Suprapubic skin (tissue), 4 donors: ENCODE data around the gene TMEM80. TPM values are rescaled to one million over a fixed set of nuclear protein-coding genes. Genes with fewer than 3 reads are reported as not detected.

Source experiments
- DNase-seq, 2 donors: peaks; one replicate each; pipeline ENCODE4 v3.0.0-alpha.2; 2019; ENCODE audit warnings: low spot score in 2 of 2
- H3K27ac ChIP-seq: fragments of 200-600 bp; sonication (generic); one replicate; pipeline ENCODE4 v1.5.1; 2019
- H3K27me3 ChIP-seq: fragments of 200-600 bp; sonication (generic); one replicate; pipeline ENCODE4 v1.5.1; 2019
- H3K36me3 ChIP-seq: fragments of 200-600 bp; sonication (generic); one replicate; pipeline ENCODE4 v1.5.1; 2019
- H3K4me1 ChIP-seq: fragments of 200-600 bp; sonication (generic); one replicate; pipeline ENCODE4 v1.5.1; 2019
- H3K4me3 ChIP-seq: fragments of 200-600 bp; sonication (generic); one replicate; pipeline ENCODE4 v1.5.1; 2019; ENCODE audit warnings: mild to moderate bottlenecking
- H3K9me3 ChIP-seq: fragments of 200-600 bp; sonication (generic); one replicate; pipeline ENCODE4 v1.5.1; 2019
- CTCF ChIP-seq, 2 donors: fragments of 200-600 bp in 1 of 2; fragments of 450-650 bp in 1 of 2; sonication (generic) in 1 of 2; IDR thresholded peaks; one replicate each; pipeline ENCODE4 v1.5.1; 2016 to 2019; ENCODE audit warnings: antibody characterized with exemption in 2 of 2, mild to moderate bottlenecking in 1 of 2, moderate library complexity in 1 of 2
- EP300 ChIP-seq: sonication (generic); formaldehyde crosslinking; IDR thresholded peaks from one replicate; pipeline ENCODE4 v1.6.1; 2017; ENCODE audit warnings: antibody characterized with exemption
- POLR2A ChIP-seq, 2 donors: fragments of 450-650 bp; IDR thresholded peaks; one replicate each; pipeline ENCODE4 v1.6.1; 2017; ENCODE audit warnings: antibody characterized with exemption in 2 of 2, mild to moderate bottlenecking in 2 of 2, moderate library complexity in 2 of 2
- POLR2AphosphoS5 ChIP-seq, 3 donors: sonication (generic); formaldehyde crosslinking; IDR thresholded peaks; one replicate each; pipeline ENCODE4 v1.6.1; 2017; ENCODE audit warnings: antibody characterized with exemption in 3 of 3
- WGBS: methylation state at CpG from one replicate; pipeline ENCODE4 v1.1.5; 2018; 5-methylcytosine and 5-hydroxymethylcytosine counted together
- total RNA-seq, 4 donors: library from RNA; depleted of rRNA; stranded (reverse); fragments of >200 nt; gene quantifications; one replicate each; pipeline ENCODE4 v1.1.0, GENCODE V29; 2016

Gene TMEM80
- total RNA-seq, 4 donors from 2014 or later, result 31.5 to 53.6 (median 39.1) TPM

DNA sequence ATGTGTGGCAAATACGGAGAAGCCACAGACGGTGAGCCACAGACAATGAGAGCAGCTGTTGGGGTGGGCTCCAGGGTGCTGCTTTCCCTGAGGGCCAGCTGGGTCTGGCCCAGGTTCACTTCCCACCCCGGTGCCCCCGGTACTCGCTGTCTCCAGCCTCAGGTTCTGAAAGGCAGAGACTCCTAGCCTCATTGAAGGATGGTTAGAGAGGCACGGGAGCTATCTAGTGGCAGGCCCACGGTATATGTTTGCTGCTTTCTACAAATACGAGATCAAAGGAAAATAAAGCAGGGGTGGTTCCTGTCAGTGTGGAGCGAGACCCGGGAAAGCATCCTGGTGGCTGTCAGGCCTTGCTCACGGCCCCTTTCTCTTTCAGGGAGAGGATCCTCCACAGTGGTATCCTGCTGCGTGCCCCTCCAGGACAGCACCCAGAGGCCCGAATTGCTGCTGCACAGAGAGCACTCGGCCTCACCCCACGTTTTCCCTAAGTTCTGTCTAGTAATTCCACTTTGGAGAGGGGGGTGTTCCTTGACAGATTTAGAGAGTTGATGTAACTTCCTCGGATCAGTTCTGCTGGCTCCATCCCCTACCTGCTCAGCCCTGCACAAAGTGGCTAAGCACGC lies 3.0 kb downstream of the TMEM80 start:
- Histone ChIP-seq H3K27me3 (no peaks in the 10 kb centered on the region), H3K4me3 (no peak overlapping the region), H3K36me3 (peaks cover 13% of the 10 kb centered on the region), H3K9me3 (no peaks in the 10 kb centered on the region), H3K4me1 (peaks cover 65% of the 10 kb centered on the region), H3K27ac (peak overlapping the region; percentile 99)
- TF ChIP-seq POLR2A (IDR thresholded peaks at IDR 0.05) (no peak), CTCF (IDR thresholded peaks at IDR 0.05) (no peak), EP300 (no peak), POLR2AphosphoS5 (IDR thresholded peaks at IDR 0.05) (no peak)
- no peak for DNase-seq
- 76% methylated on average over 16 of the region's 17 CpGs for WGBS

DNA sequence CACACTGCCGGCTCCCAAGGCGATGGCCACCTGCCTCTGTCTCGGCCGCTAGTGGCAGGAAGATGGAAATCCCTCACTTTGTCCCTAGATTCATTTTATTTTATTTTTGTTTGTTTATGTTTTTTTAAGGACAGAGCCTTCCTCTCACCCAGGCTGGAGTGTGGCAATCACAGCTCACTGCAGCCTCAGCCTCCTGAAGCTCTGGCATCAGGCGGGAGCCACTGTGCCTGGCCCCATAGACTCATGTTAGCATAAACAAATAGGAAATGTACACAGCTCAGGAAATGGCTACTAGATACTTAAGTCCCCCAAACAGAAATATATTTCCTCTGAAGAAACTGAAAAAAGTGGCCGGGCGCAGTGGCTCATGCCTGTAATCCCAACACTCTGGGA lies 3.5 kb downstream of the TMEM80 start:
- H3K4me3 ChIP-seq, result no peak overlapping the region
- H3K27ac ChIP-seq, result no peak overlapping the region
- TF ChIP-seq EP300 (no peak), CTCF (IDR thresholded peaks at IDR 0.05) (no peak), POLR2A (IDR thresholded peaks at IDR 0.05) (no peak), POLR2AphosphoS5 (IDR thresholded peaks at IDR 0.05) (no peak)
- over 99% methylated on average over 7 of the region's 7 CpGs for WGBS
- DNase-seq, result no peak
- peaks cover 13% of the 10 kb centered on the region for H3K36me3 ChIP-seq
- H3K9me3 ChIP-seq, result no peaks in the 10 kb centered on the region
- no peaks in the 10 kb centered on the region for H3K27me3 ChIP-seq
- peaks cover 61% of the 10 kb centered on the region for H3K4me1 ChIP-seq

DNA sequence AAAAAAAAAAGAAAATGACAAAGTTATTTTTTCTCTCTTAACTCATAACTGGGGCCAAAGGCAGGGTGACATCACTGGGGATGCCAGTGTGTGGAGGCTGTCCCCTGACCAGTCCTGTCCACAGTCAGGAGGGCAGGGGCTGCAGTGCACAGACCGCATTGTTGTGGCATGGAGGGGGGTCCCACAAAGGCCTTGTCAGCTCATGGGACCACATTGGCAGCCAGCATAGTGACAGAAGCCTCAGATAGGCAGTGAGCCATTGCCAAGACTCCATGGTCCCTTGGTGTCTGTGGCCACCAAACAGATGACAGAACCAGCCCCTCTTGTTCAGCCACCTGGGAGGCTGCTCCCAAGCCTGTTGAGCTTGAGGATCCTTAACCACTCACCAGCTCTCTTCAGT lies 4.1 kb downstream of the TMEM80 start:
- Histone ChIP-seq H3K27me3 (no peaks in the 10 kb centered on the region), H3K4me1 (peaks cover 61% of the 10 kb centered on the region), H3K9me3 (no peaks in the 10 kb centered on the region), H3K36me3 (peaks cover 13% of the 10 kb centered on the region), H3K4me3 (no peak overlapping the region), H3K27ac (no peak overlapping the region)
- DNase-seq, result no peak
- TF ChIP-seq POLR2AphosphoS5 (IDR thresholded peaks at IDR 0.05) (no peak), CTCF (IDR thresholded peaks at IDR 0.05) (no peak), POLR2A (IDR thresholded peaks at IDR 0.05) (no peak), EP300 (no peak)
- 100% methylated on average over 1 of the region's 1 CpG for WGBS

- DNase-seq, result peak in 1 of 2 donors; percentile 66
- Histone ChIP-seq H3K9me3 (no peaks in the 10 kb centered on the region), H3K4me3 (no peak overlapping the region), H3K36me3 (peaks cover 13% of the 10 kb centered on the region), H3K27me3 (no peaks in the 10 kb centered on the region), H3K27ac (peak overlapping the region; percentile 46), H3K4me1 (peaks cover 75% of the 10 kb centered on the region)
- 90% methylated on average over 18 of the region's 22 CpGs for WGBS
- TF ChIP-seq EP300 (no peak), POLR2A (IDR thresholded peaks at IDR 0.05) (no peak)
Observed at GRCh38 chr11:701741-702461, 6.3 kb downstream of the TMEM80 start.

GRCh38 chr11:702462-703461 lies 7.1 kb downstream of the TMEM80 start:
- Histone ChIP-seq H3K27ac (peak overlapping the region; percentile 46), H3K27me3 (no peaks in the 10 kb centered on the region), H3K36me3 (peaks cover 13% of the 10 kb centered on the region), H3K4me3 (no peak overlapping the region), H3K9me3 (no peaks in the 10 kb centered on the region), H3K4me1 (peaks cover 75% of the 10 kb centered on the region)
- 74% methylated on average over 4 of the region's 26 CpGs for WGBS
- TF ChIP-seq POLR2A (IDR thresholded peaks at IDR 0.05) (no peak), EP300 (no peak), CTCF (IDR thresholded peaks at IDR 0.05) (no peak), POLR2AphosphoS5 (IDR thresholded peaks at IDR 0.05) (no peak)
- peak in 1 of 2 donors; percentile 68 for DNase-seq
